Body of pancreas (tissue), 4 donors: ENCODE measurements around the gene C18orf32. TPM values are rescaled to one million over a fixed set of nuclear protein-coding genes. Genes with fewer than 3 reads are reported as not detected.

ENCODE experiments used
- ATAC-seq: fragments of 150-250 bp; one replicate; pipeline ENCODE4 v1.9.1; 2016
- DNase-seq, 4 donors: peaks; one replicate each; pipeline ENCODE4 v3.0.0-alpha.2; 2019
- H3K27ac ChIP-seq, 4 donors: fragments of 200-600 bp; sonication (generic); 1 replicate in 3 of 4; 2 replicates in 1 of 4; pipeline versions ENCODE4 v1.5.1 to v1.6.1; 2016 to 2019; ENCODE audit warnings: mild to moderate bottlenecking in 1 of 4, mixed read lengths in 1 of 4, moderate library complexity in 1 of 4
- H3K27me3 ChIP-seq, 2 donors: fragments of 200-600 bp; sonication (generic); one replicate each; pipeline ENCODE4 v1.6.0; 2016; ENCODE audit warnings: mild to moderate bottlenecking in 1 of 2
- H3K36me3 ChIP-seq, 2 donors: fragments of 200-600 bp; sonication (generic); replicated peaks in 1 of 2; 2 replicates each; pipeline ENCODE4 v1.5.1; 2016; ENCODE audit warnings: low read depth in 2 of 2; ENCODE audit not compliant: insufficient read depth in 1 of 2
- H3K4me1 ChIP-seq: fragments of 200-600 bp; sonication (generic); one replicate; pipeline ENCODE4 v1.6.0; 2016
- H3K4me3 ChIP-seq, 2 donors: fragments of 200-600 bp; sonication (generic); 1 replicate in 1 of 2; 2 replicates in 1 of 2; pipeline ENCODE4 v1.5.1; 2016 to 2019
- H3K9me3 ChIP-seq, 3 donors: fragments of 200-600 bp; sonication (generic); 1 replicate in 2 of 3; 2 replicates in 1 of 3; pipeline ENCODE4 v1.5.1; 2016
- POLR2A ChIP-seq, 3 donors: fragments of 450-650 bp; IDR thresholded peaks; one replicate each; pipeline ENCODE4 v1.6.1; 2016; ENCODE audit warnings: antibody characterized with exemption in 3 of 3, mild to moderate bottlenecking in 2 of 3
- WGBS, 2 donors: methylation state at CpG; one replicate each; pipeline ENCODE4 v1.1.5; 2017; 5-methylcytosine and 5-hydroxymethylcytosine counted together
- intact Hi-C: fragments of 100-400 bp; cut with DNase I; formaldehyde crosslinking; loops from one replicate; pipeline ENCODE4 v1.15.1; 2023
- total RNA-seq, 2 donors: library from RNA; depleted of rRNA; stranded (reverse); fragments of >200 nt; gene quantifications; one replicate each; pipeline ENCODE4 v1.1.0, GENCODE V29; 2016
- TF ChIP-seq, protein P1 (sequence below), 7 experiments: fragments of 450-650 bp in 4 of 7; fragments of 200-600 bp in 3 of 7; sonication (generic) in 3 of 7; IDR thresholded peaks; one replicate each; pipeline ENCODE4 v1.5.1; 2016 to 2019; ENCODE audit warnings: antibody characterized with exemption in 7 of 7

Gene C18orf32
- total RNA-seq, 2 donors from 2014 or later, result 19.7 to 22.4 TPM

- H3K27ac ChIP-seq, result no peak overlapping the region
- intact Hi-C loops, result no loop called here
Observed at GRCh38 chr18:49473721-49474120, 13.3 kb downstream of the C18orf32 start.

GRCh38 chr18:49472459-49472858 lies 14.6 kb downstream of the C18orf32 start:
- Histone ChIP-seq H3K4me3 (no peak overlapping the region), H3K4me1 (no peaks in the 10 kb centered on the region), H3K27me3 (no peaks in the 10 kb centered on the region), H3K27ac (no peak overlapping the region), H3K36me3 (no peaks in the 10 kb centered on the region), H3K9me3 (no peaks in the 10 kb centered on the region)
- TF ChIP-seq POLR2A (IDR thresholded peaks at IDR 0.05), result no peak
- DNase-seq, result no peak
- no peak for ATAC-seq
- 85 to 94% methylated on average over 3 of the region's 3 CpGs for whole genome bisulfite sequencing, 2 donors
- intact Hi-C loops, result no loop called here

More at GRCh38 chr18:49473721-49474120, 13.3 kb downstream of the C18orf32 start:
- DNase-seq (no peak), ATAC-seq (no peak)
- H3K27me3 ChIP-seq, result no peaks in the 10 kb centered on the region
- H3K36me3 ChIP-seq, result no peaks in the 10 kb centered on the region
- TF ChIP-seq, protein P1, sequence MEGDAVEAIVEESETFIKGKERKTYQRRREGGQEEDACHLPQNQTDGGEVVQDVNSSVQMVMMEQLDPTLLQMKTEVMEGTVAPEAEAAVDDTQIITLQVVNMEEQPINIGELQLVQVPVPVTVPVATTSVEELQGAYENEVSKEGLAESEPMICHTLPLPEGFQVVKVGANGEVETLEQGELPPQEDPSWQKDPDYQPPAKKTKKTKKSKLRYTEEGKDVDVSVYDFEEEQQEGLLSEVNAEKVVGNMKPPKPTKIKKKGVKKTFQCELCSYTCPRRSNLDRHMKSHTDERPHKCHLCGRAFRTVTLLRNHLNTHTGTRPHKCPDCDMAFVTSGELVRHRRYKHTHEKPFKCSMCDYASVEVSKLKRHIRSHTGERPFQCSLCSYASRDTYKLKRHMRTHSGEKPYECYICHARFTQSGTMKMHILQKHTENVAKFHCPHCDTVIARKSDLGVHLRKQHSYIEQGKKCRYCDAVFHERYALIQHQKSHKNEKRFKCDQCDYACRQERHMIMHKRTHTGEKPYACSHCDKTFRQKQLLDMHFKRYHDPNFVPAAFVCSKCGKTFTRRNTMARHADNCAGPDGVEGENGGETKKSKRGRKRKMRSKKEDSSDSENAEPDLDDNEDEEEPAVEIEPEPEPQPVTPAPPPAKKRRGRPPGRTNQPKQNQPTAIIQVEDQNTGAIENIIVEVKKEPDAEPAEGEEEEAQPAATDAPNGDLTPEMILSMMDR (IDR thresholded peaks at IDR 0.05), result no peak
- TF ChIP-seq POLR2A (IDR thresholded peaks at IDR 0.05), result no peak
- no peaks in the 10 kb centered on the region for H3K4me1 ChIP-seq
- WGBS, 2 donors, result 38 to 49% methylated on average over 4 of the region's 4 CpGs
- H3K4me3 ChIP-seq, result no peak overlapping the region
- H3K9me3 ChIP-seq, result no peaks in the 10 kb centered on the region

DNA sequence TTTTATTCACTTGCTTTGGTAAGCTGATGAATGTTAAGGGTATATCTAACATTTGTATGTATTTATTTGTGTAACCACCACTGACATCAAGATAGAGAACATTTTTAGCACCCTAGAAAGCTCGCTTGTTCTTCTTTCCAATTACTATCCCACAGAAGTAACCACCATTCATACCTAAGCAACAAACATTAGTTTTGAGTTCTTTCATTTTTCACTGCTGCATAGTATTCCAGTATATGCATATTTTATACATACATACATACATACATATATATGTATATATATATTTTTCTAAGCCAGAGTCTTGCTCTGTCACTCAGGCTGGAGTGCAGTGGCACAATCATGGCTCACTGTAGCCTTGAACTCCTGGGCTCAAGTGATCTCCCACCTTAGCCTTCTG lies 15.5 kb downstream of the C18orf32 start:
- H3K36me3 ChIP-seq, result no peaks in the 10 kb centered on the region
- ATAC-seq (no peak), DNase-seq (no peak)
- 83 to 100% methylated on average over 1 of the region's 1 CpG for WGBS, 2 donors
- intact Hi-C loops, result no loop called here
- H3K9me3 ChIP-seq, result no peaks in the 10 kb centered on the region
- no peaks in the 10 kb centered on the region for H3K27me3 ChIP-seq
- TF ChIP-seq, protein P1 (IDR thresholded peaks at IDR 0.05), result no peak
- TF ChIP-seq POLR2A (IDR thresholded peaks at IDR 0.05), result no peak
- no peak overlapping the region for H3K27ac ChIP-seq
- H3K4me3 ChIP-seq, result no peak overlapping the region
- no peaks in the 10 kb centered on the region for H3K4me1 ChIP-seq

DNA sequence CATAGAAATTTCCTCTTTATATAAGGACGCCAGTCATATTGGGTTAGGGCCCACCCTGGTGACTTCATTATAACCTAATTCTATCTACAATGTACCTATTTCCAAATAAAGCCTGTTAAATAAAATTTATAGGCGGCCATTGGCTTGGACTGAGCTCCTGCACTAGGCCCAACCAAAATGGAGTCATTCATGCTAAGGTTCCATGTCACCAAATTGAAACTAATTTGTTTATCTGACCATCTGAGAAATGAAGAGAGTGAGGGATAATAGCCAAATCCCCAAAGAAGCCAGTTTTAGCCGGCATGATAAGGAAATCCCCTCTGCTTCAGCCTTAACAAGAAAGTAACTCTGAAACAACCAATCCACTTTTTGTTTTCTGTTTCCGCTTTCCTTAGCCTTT lies 19.4 kb downstream of the C18orf32 start:
- Histone ChIP-seq H3K4me3 (no peak overlapping the region), H3K27ac (no peak overlapping the region), H3K4me1 (no peaks in the 10 kb centered on the region), H3K27me3 (no peaks in the 10 kb centered on the region), H3K9me3 (no peaks in the 10 kb centered on the region), H3K36me3 (no peaks in the 10 kb centered on the region)
- intact Hi-C loops, result no loop called here
- ATAC-seq, result no peak
- TF ChIP-seq, protein P1 (IDR thresholded peaks at IDR 0.05), result no peak
- TF ChIP-seq POLR2A (IDR thresholded peaks at IDR 0.05), result no peak
- no peak for DNase-seq
- 84 to 93% methylated on average over 4 of the region's 4 CpGs for WGBS, 2 donors

GRCh38 chr18:49467019-49467563 lies 19.9 kb downstream of the C18orf32 start:
- H3K27me3 ChIP-seq, result no peaks in the 10 kb centered on the region
- ATAC-seq, result no peak
- WGBS, 2 donors, result 90 to 95% methylated on average over 2 of the region's 2 CpGs
- intact Hi-C loops, result no loop called here
- no peaks in the 10 kb centered on the region for H3K9me3 ChIP-seq
- no peak for DNase-seq
- H3K36me3 ChIP-seq, result no peaks in the 10 kb centered on the region
- TF ChIP-seq, protein P1 (IDR thresholded peaks at IDR 0.05), result no peak
- TF ChIP-seq POLR2A (IDR thresholded peaks at IDR 0.05), result no peak
- no peaks in the 10 kb centered on the region for H3K4me1 ChIP-seq
- H3K4me3 ChIP-seq, result no peak overlapping the region
- H3K27ac ChIP-seq, result no peak overlapping the region
